Common myeloid progenitor, CD34-positive (primary cell): ENCODE measurements around the gene BHLHE41.

ENCODE experiments used
- CTCF ChIA-PET: fragments of 350-600 bp; sonication (Branson Sonifier 250); formaldehyde crosslinking; loops from one replicate; lab custom pipeline; 2021; ENCODE audit warnings: antibody characterized with exemption; lab: Charles Lee
- POLR2A ChIA-PET: fragments of 350-600 bp; sonication (Branson Sonifier 250); formaldehyde crosslinking; loops from one replicate; lab custom pipeline; 2021; ENCODE audit warnings: antibody characterized with exemption; lab: Charles Lee
- DNase-seq, 3 donors: peaks; one replicate each; pipeline versions ENCODE4 v3.0.0 to v3.0.0-alpha.2; 2013
- H3K27ac ChIP-seq, 2 experiments: 1 replicate in 1 of 2; 2 replicates in 1 of 2; pipeline ENCODE4 v1.7.0; 2013; ENCODE audit warnings: inconsistent platforms in 2 of 2, low read length in 2 of 2, mild to moderate bottlenecking in 2 of 2, low read depth in 1 of 2, moderate library complexity in 1 of 2; ENCODE audit not compliant: severe bottlenecking in 2 of 2, insufficient read depth in 1 of 2, poor library complexity in 1 of 2
- H3K27me3 ChIP-seq, 5 experiments: replicated peaks in 2 of 5; 1 replicate in 3 of 5; 2 replicates in 2 of 5; pipeline versions ENCODE4 v1.6.1 to v1.7.0; 2013; ENCODE audit warnings: low read length in 4 of 5, mild to moderate bottlenecking in 2 of 5, moderate library complexity in 2 of 5, inconsistent platforms in 1 of 5; ENCODE audit not compliant: insufficient read depth in 5 of 5, control insufficient read depth in 4 of 5
- H3K36me3 ChIP-seq, 4 experiments: 1 replicate in 2 of 4; 2 replicates in 2 of 4; pipeline versions ENCODE4 v1.6.1 to v1.7.0; 2013; ENCODE audit warnings: low read length in 3 of 4, control low read depth in 1 of 4, mild to moderate bottlenecking in 1 of 4; ENCODE audit not compliant: control insufficient read depth in 4 of 4, insufficient read depth in 4 of 4
- H3K4me1 ChIP-seq, 4 experiments: 1 replicate in 3 of 4; 2 replicates in 1 of 4; pipeline versions ENCODE4 v1.6.1 to v1.7.1; 2013; ENCODE audit warnings: low read length in 3 of 4, mild to moderate bottlenecking in 3 of 4, control low read depth in 1 of 4, inconsistent platforms in 1 of 4, moderate library complexity in 1 of 4; ENCODE audit not compliant: control insufficient read depth in 4 of 4, insufficient read depth in 4 of 4; ENCODE audit errors: control extremely low read depth in 1 of 4
- H3K4me3 ChIP-seq, 7 experiments: 1 replicate in 4 of 7; 2 replicates in 3 of 7; pipeline versions ENCODE4 v1.5.1 to v1.7.0; 2013; ENCODE audit warnings: mild to moderate bottlenecking in 7 of 7, low read length in 6 of 7, moderate library complexity in 6 of 7, inconsistent platforms in 2 of 7, low read depth in 2 of 7, control low read depth in 1 of 7; ENCODE audit not compliant: insufficient read depth in 4 of 7, control insufficient read depth in 1 of 7; ENCODE audit errors: extremely low read depth in 1 of 7
- H3K9me3 ChIP-seq, 5 experiments: 1 replicate in 4 of 5; 2 replicates in 1 of 5; pipeline versions ENCODE4 v1.6.1 to v1.7.1; 2013; ENCODE audit warnings: low read length in 4 of 5, mild to moderate bottlenecking in 2 of 5, inconsistent platforms in 1 of 5, low read depth in 1 of 5, moderate library complexity in 1 of 5; ENCODE audit not compliant: control insufficient read depth in 4 of 5, insufficient read depth in 2 of 5; ENCODE audit errors: control extremely low read depth in 1 of 5
- WGBS: methylation state at CpG from one replicate; pipeline ENCODE4 v1.1.5; 2013; ENCODE audit not compliant: insufficient coverage; 5-methylcytosine and 5-hydroxymethylcytosine counted together

The BHLHE41 gene

GRCh38 chr12:26158078-26158764, 33.4 kb upstream of the BHLHE41 start:
- Histone ChIP-seq H3K4me1 (no peaks in the 10 kb centered on the region), H3K9me3 (no peaks in the 10 kb centered on the region), H3K27ac (no peak overlapping the region), H3K27me3 (no peaks in the 10 kb centered on the region), H3K4me3 (no peak overlapping the region), H3K36me3 (no peaks in the 10 kb centered on the region)
- DNase-seq: no peak
- CTCF ChIA-PET: no interaction called here
- 77% methylated on average over 2 of the region's 3 CpGs for WGBS
- POLR2A ChIA-PET: interaction anchor here (0.6 kb wide), 1 partner anchor 381 kb away, joined by 3 read pairs; no protein-coding TSS in a partner anchor

- no peaks in the 10 kb centered on the region for H3K4me1 ChIP-seq
- H3K9me3 ChIP-seq: no peaks in the 10 kb centered on the region
- H3K36me3 ChIP-seq: no peaks in the 10 kb centered on the region
- no peak overlapping the region for H3K27ac ChIP-seq
- 100% methylated on average over 1 of the region's 3 CpGs for WGBS
- no peak for DNase-seq
- POLR2A ChIA-PET: no interaction called here
- CTCF ChIA-PET: no interaction called here
- no peak overlapping the region for H3K4me3 ChIP-seq
- no peaks in the 10 kb centered on the region for H3K27me3 ChIP-seq
Observed at GRCh38 chr12:26157001-26157400, 32.2 kb upstream of the BHLHE41 start.

GRCh38 chr12:26156201-26156871, 31.5 kb upstream of the BHLHE41 start:
- CTCF ChIA-PET: interaction anchor here (1.0 kb wide), 1 partner anchor 14 kb away, joined by 3 read pairs; no protein-coding TSS in a partner anchor
- no peak overlapping the region for H3K4me3 ChIP-seq
- H3K36me3 ChIP-seq: no peaks in the 10 kb centered on the region
- no peaks in the 10 kb centered on the region for H3K27me3 ChIP-seq
- no peak overlapping the region for H3K27ac ChIP-seq
- H3K4me1 ChIP-seq: no peaks in the 10 kb centered on the region
- WGBS: 85% methylated on average over 15 of the region's 17 CpGs
- DNase-seq: peak; percentile 6 to 29 (median 12)
- no peaks in the 10 kb centered on the region for H3K9me3 ChIP-seq
- POLR2A ChIA-PET: no interaction called here

- no peak overlapping the region for H3K4me3 ChIP-seq
- H3K27me3 ChIP-seq: no peaks in the 10 kb centered on the region
- no peak overlapping the region for H3K27ac ChIP-seq
- peaks cover 0 to 16% (median 6%) of the 10 kb centered on the region in 4 experiments for H3K4me1 ChIP-seq
- ChIA-PET CTCF (interaction anchor here (0.6 to 0.8 kb wide), 2 partner anchors 13 to 158 kb away, joined by 3 read pairs; no protein-coding TSS in a partner anchor), POLR2A (no interaction called here)
- DNase-seq: no peak
- no peaks in the 10 kb centered on the region for H3K36me3 ChIP-seq
- no peaks in the 10 kb centered on the region for H3K9me3 ChIP-seq
- WGBS: 95% methylated on average over 4 of the region's 5 CpGs
Observed at GRCh38 chr12:26153421-26154154, 28.8 kb upstream of the BHLHE41 start.

- Histone ChIP-seq H3K4me1 (peaks cover 0 to 16% (median 6%) of the 10 kb centered on the region in 4 experiments), H3K27ac (no peak overlapping the region), H3K9me3 (no peaks in the 10 kb centered on the region), H3K36me3 (no peaks in the 10 kb centered on the region), H3K4me3 (no peak overlapping the region), H3K27me3 (no peaks in the 10 kb centered on the region)
- 85% methylated on average over 2 of the region's 2 CpGs for WGBS
- no peak for DNase-seq
- ChIA-PET POLR2A (no interaction called here), CTCF (no interaction called here)
Observed at GRCh38 chr12:26152507-26153102, 27.8 kb upstream of the BHLHE41 start.

GRCh38 chr12:26150736-26151450, 26.1 kb upstream of the BHLHE41 start:
- ChIA-PET POLR2A (no interaction called here), CTCF (interaction anchor here (1.0 kb wide), 1 partner anchor 16 kb away, joined by 3 read pairs; no protein-coding TSS in a partner anchor)
- peaks cover 0 to 16% (median 6%) of the 10 kb centered on the region in 4 experiments for H3K4me1 ChIP-seq
- 100% methylated on average over 1 of the region's 2 CpGs for WGBS
- H3K27ac ChIP-seq: no peak overlapping the region
- no peak for DNase-seq
- H3K9me3 ChIP-seq: no peaks in the 10 kb centered on the region
- no peaks in the 10 kb centered on the region for H3K27me3 ChIP-seq
- H3K4me3 ChIP-seq: no peak overlapping the region
- no peaks in the 10 kb centered on the region for H3K36me3 ChIP-seq
